ENCODE data around the gene LMO1.

The LMO1 gene

DNA sequence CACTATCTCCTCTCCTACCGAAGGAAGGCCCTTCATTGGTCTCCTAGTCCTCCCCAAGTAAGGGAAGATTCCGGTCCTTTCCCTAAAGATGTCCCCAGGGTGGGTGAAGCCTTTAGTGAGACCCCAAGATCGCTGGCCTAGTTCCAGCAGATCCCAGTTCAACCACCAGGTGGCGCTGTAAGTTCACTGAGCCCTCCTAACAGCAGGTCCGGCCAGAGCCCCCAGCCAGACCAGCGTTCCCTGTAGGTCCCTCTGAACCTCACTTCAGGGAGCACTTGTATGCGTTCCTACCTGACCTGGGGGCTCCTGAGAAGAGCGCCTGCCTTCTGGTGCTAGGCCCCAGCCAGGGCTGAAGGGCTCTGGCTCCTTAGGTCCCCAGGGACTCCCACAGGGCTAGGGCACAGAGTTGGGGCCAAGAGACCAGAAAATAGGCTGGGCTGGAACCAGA is 38.1 kb downstream of the LMO1 start:
- DNase-seq = peak; percentile 46

DNA sequence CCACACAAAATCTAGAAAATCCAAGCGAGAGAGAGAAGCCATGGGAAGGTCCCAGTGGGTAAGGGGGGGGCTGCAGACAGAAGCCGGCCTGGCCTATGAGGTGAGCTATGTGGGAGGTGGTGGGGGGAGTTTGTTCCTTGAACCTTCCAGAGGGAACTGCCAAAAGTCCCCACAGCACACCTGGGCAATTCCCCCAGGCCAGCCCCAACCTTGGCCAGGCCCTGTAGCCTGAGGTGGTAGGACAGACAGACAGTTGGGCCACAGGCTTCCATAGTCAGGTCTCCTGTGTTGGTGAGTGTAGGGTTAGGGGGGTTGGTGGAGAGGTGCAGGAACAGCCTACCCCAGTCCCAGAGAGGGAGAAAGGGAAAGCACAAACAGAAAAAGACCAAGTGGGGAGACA is 39.0 kb downstream of the LMO1 start:
- DNase-seq = no peak

DNA sequence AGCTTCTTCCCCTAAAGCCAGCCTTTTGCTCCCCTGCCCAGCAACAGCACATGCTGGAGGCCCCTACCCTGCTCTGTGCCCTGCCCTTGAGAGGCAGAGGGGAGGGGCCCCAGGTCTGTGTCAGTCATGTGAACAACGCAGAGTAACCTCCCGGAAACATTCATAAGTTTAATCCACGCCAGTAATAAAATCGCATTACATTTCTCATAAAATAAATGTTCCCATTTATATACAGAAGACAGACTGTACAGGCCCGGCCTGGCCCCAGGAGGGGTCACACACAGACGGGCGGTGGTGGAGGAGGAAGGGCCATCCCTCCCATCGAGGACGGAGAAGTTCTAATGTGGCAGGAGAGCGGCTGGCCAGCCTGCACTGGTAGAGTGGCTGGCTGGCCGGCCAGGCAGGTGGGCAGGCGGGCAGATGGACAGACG is 39.5 kb downstream of the LMO1 start:
- no peak for DNase-seq

DNA sequence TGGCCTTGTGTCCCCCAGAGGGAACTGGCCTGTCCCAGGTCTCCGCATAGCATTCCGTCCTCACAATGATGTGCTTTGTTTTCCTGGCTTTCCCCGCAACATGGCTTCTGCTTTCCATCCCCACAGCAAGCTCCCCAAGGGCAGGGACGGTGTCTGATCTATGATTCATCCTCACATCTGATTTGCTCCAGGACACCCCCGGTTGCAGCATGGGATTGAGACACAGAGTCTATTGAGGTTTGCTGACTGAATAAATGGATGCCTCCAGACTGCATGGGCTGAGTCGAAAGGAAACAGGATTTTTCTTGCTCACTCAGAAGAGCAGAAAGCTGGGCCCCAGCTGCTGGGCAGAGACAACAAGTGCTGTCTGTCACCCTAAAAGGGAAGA is 40.2 kb downstream of the LMO1 start:
- DNase-seq = no peak

DNA sequence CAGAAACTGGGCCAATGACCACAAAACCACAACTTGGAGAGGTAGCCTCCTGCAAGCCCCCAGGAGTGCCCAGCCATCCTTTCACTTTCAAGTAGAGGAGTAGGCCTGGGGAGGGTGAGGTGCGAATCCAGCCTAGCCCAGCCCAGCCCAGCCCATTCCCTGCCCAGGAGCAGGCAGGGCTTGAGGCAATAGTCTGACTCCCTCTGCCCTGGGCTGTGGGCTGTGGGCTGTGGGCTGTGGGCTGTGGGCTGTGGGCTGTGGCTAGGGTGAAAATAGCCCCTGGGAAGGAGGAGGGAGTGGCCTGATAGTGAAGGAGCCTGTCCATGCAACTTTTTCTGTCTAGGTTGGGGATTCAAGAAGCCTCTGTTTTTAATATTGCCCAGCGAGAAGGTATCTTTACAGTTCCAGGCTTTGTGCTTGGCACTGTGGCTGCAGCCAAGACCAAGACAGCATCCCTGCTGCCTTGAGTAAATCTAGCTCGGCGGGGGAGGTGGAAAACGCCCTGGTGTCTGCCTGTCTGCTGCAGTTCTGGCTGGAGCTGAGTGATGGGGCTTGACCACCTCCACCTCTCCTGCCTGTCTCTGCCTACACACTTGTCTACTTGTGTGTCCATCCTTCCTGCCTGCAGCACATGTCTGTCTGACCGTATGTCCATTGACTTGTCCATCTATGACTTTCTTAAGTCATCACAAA is 40.7 kb downstream of the LMO1 start:
- DNase-seq = no peak

DNA sequence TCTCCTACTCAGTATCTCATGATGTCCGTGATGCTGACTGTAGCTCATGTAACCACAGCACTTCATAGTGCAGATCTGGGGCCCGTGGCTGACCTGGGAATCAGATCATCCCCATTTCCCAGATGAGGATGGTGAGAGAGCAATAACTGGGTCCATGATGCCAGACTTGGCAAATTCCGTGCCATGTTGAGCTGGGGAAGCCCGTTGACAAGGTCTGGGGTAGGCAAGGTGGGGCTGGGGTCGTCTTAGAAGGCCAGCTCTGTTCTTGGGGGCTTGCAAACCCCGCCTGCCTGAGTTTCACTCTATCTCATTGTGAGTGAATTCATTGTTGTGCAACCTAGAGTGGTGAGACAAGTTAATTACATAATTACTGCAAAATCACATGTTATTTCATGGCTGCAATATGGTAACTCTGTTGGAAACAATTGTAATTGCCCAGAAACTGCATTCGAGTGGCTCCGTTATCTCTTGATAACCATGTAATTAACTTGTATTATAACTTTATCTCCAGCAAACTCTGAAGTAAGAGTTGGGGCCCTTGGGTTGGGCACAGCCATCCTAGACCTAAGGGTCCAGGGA is 41.7 kb downstream of the LMO1 start:
- no peak for DNase-seq

DNA sequence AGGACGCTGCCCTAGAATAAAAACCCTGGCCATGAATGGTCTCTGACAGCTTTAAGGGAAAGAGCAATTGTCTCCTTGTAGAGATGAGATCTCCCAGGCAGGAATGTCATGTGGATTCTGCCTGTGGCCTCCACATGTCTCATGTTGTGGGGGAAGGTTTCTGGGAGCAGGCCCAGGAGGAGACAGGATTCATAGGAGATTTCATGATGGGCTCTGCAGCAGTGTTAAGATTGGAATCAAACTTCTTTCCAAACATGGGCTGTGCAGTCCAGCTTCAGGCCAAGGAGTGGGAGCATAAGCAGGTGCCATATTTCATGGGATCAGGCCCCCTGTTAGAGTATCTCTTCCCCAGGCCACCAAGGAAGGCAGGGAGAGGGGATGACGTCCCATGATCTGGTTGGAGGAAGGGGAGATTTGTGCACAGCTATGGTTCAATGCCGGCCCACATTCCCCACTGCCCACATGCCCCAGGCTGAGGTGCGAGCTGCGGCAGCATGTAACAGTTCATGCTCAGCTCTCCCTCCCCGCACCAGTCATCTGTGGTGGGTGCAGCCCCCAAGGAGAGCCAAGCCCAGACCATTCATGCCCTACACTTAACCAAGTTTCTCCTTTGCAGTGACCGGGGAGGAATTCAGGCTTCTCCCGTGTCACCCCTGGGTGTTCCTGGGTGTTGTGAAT is 42.5 kb downstream of the LMO1 start:
- no peak for DNase-seq

DNA sequence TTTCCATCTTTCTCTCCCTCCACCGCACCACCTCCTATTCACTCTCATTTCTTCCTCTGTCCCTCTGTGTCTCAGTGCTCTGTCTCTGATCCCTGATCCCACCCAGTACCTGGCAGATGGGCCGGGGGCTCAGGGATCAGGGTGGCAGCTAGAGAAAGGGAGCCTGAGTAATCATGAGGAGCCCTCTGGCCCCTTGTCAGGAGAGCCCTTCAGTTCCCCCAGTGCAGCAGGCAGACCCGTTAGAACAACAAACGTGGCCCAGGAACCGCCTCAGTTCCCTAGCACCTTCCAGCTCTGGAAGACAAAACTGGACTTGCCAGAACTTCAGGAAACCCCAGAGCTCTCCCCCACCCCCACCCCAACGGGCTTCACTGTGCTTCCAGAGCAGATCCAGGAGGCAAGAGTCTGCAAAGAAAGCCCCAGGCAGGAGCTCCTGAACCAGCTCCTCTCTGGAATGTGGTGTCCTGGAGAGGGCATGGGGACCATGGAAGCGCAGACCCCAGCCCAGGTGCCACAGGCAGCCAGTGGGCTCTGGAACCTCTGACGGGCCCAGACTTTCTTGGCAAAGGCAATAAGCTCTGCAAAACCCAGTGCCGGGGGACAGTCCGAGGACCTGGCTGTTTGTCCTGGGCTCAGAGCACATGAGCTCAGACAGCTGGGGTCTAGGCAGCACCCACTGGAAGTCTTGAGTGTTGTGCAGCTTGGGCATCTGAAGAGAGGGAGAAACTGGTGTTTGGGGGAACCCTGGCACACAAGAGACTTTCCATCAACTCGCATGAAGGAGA is 43.2 kb downstream of the LMO1 start:
- no peak for DNase-seq

DNA sequence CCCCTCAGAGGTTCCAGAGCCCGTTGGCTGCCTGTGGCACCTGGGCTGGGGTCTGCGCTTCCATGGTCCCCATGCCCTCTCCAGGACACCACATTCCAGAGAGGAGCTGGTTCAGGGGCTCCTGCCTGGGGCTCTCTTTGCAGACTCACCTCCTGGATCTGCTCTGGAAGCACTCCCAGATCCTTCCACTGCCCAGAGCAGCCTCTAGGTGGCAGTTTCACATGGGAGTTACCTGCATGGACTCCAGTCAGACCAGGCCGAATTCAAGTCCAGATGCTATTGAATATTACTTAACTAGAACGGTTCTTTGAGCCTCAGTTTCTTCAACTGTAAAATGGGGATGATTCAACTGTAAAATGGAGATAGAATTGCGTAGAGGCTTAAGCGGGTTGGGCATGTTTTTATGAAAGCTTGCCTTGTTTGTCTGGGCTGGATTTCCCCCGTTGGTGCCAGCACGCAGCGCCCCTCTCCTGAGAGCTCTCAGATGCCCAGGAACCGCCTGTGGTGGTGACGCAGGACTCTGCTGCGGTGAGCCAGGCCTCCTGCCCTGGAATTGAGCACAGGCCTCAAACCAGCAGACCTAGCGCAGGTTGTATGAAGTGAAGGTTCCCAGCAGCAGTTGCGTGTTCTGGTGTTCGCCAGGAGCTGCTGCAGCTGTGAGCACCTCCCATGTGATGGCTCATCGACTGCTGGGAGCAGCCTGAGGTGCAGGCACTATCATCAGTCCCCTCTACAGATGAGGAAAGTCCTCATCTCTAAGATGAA is 44.2 kb downstream of the LMO1 start:
- DNase-seq = peak; percentile 13

DNA sequence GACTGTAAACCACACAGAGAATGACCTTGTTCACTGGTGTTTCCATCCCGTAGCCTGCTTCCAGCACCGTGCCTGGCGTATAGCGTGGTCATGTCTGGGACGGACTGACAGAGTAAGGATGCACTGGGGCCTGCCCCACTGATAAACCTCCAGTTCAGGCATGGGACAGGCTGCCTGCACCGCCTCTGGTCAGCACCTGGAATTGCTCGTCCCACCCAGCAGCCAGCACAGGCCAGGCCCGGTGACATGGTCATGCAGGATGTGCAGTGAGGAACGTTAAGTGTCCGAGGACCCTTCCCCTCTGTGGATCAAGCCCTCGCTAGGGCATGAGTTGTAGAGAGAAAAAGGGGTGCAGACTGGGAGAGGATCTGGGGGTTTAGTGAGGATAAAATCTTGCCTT is 44.8 kb downstream of the LMO1 start:
- no peak for DNase-seq

DNA sequence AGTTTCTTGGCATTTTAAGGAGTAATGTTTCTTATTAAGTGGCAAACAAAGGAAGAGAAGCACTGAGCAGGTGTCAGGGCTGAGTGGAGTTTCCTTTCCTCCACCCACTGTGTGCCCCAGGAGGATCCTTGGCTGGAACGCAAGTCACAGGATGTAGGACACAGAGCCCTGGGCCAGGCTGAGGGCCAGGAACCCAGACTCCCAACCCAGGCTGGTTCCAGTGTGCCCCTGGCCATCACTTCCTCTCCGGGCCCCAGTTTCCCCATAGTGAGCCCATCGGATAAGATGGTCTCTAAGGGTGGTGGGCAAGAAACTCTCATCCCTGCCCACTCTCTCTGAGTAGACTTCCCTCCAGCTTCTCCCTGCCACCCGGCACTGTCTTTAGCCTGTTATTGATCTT is 45.3 kb downstream of the LMO1 start:
- DNase-seq = no peak

DNA sequence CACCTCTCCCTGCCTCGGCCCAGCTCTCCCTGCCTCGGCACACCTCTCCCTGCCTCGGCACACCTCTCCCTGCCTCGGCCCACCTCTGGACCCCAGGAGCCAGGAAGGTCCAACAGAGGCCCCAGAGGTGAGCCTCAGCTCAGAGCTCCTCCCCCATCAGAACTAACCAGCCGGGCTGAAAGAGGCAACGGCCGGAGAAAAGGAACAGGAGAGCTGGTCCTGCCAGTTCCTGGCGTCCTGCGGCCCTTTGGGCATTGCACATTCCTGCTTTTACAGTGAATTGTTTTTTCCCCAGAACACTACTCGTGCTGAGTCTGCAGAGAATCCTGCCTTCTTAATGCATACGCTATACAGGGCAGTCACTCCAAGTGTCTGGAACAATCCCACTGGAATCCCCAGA is 45.8 kb downstream of the LMO1 start:
- DNase-seq = no peak

DNA sequence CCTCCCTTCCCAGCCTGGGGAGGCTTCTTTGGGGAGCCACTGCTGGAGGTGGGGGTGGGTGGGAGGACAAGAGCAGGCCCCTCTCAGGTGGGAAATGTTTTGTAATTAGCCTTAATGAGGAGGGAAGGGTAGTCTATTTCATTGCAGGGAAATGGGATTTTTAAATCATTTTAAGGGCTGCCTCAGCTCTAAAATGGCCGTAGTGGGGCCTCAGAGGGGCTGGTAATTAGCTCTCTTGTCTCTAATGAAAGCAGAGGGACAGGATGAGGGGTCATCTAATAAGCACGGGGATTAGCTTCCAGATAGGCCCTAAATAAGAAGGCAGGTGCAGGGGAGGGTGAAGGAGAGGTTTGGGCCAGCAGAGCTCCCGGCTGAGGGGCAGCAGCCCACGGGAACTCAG is 46.5 kb downstream of the LMO1 start:
- DNase-seq = no peak

DNA sequence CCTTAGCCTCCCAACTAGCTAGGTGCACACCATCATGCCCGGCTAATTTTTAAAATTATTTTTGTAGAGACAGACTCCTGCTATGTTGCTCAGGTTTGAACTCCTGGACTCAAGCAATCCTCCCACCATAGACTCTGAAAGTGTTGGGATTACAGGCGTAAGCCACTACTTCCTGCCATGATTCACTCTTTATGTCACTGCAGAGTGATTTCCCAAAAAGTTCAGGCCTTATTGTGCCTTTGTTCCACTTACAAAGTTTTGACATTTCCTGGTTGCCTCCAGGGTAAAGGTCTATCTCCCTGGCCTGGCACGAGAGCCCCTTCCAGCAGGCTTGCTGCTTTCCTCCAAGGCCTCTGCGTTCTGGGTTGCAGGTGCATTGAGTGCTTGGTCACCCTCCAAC is 50.3 kb downstream of the LMO1 start:
- no peak for DNase-seq

DNA sequence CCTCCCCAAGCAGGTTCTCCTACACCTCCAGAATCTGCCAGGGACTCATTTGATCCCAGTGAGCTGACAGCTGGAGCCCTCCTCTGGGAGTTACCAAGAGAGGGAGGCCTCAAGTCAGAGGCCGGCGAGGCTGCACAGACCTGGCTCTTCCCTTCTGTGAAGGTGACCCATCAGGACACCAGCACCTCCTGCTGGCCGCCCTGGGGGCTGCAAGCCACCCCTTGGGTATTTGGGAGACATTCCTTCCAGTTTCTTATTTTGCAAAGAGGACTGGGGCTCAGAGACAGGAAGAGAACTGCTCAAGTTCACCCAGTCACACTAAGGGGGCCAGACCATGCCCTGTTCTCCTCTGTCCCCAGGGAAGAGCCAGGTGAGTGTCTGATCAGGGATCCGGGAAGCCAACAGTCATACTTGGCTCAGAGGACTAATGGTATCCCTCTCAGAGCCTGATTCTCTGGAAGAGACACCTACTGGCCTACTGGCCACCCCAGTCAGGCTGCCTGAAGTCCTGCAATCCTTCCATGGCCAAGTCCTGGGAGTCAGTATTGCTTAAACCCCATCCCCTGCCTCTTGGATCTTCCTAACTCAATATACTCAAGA is 54.4 kb downstream of the LMO1 start:
- no peak for DNase-seq

DNA sequence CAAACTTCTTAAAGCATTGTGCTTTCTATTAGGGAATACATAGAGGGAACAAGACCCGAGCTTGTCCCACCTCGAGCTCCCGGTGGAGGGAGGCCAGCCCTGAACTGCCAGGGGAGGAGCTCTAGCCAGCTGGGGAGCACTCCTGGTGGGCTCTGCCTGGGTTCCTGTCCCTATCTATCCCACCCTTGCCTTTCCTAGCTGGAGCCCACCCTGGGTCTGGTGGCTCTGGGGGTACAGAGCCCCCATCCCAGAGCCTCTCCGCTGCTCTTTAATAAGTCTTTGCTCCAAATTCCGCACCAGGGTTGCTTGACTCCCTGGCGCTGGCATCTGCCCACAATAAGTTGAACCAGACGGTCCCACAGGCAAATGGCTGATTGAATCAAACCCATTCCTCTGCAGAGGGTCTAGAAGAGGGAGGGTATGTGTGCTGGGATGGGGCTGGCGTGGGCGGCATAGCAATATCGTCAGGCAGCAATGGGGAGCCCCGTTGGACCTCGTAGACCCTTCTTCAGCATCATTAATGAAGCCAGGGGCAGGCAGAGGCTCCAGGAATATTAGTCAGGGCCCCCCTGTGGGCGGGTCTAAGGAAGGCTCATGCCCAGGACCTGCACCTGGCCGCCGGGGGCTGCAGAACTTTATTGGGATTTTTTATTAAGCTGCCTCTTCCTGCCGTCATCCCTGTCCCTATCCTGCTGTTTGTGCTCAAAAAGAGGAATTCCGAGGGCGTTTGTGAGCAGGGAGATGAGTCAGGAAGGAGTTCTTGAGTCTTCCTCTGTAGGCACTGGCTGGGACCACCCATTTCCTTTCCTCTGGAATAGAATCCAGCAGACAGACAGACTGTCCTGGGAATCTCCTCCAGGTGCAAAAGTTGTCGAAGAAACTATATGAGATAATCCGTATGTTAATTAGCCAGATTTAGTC is 56.3 kb downstream of the LMO1 start:
- no peak for DNase-seq

DNA sequence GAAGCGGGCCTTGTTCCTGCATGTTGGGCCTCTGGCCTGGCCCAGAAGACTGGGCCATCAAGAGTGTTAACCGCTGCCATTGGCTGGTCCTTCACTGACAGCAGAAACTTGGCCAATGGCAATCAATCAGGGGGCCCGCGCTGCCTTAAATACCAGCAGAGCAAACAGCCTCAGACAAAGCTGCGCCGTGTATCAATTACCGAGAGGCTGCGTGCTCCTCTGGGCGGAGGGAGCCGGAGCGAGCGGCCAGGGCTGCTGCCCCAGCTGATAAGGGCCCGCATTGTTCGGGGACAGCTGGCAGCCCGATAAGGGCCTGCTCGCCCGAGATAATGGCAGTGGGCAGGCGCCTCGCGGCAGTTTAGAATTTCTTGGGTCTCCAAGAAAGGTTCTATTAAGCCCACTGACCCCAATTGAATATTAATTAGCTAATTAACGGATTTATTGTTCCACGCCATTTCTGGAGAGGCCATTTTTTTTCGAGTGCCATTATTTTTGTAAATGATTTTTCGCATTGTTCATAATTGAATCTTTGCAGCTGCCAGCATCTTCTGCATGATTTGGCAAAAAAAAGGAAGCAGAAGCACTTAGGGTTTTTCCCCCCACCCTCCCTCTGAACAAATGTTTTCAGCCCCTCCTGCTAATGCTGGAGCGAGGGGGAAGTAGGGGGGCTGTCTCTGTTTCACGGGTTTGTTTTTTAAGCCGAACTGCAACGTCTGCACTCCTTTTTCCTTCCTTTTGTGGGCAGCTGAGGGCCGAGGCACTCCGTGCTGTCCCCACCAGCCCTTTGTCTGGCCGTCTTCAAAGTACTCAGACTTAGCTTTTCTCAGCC is 57.2 kb downstream of the LMO1 start:
- DNase-seq = peak; percentile 33

DNA sequence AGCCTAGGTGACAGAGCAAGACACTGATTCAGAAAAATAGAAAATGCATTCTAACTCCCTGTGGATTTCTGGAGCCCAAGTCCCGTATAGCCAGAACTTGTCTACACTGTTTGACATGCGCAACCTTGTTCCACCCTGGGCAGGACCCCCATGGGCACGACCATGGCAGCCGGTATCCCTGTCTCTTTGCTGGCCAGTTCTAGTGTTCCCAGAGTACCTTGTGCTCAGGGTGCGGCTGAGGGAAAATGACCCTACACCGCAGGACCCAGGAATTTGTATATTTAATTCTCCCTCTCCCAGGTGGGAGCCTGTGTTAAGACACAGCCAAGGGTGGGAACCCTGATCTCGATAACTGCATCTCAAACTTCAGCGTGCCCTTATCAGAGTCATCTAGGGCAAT is 58.1 kb downstream of the LMO1 start:
- DNase-seq = no peak

DNA sequence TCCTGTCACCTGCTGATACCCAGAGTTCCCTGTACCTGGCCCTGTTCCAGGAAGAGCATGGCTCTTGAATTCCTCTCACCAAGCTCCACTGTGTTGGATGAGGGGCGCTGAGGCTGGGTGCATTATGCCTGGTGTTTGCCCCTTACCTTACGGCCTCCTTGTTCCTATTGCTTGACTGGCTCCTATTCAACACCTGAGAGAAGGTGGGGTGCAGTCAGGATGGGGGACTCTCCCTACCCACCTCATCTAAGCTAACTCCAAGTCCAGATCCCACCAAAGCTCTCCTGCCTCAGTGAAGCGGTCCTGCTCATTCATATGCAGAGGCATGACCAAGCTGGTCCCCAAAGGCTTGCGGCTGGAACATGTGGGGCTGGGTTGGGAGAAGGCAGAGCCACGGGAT is 59.1 kb downstream of the LMO1 start:
- DNase-seq = no peak

DNA sequence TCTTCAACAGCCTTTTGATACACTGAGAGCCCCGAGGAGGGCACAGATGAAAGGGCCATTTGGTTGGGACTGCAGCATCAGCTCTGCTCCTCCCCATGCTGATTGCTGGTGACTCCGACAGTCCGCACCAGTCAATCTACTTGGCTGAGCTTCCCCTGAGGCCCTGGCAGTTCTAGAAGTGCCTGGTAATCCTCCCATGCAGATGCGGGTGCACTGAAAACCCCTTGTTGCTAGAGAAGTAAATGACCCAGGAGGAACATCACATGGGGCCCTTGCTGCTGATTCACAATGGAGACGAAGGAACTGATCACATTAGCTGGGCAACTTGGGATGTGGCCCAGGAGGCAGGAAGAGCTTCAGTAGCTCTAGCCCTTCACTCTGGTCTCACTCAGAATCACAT is 59.7 kb downstream of the LMO1 start:
- no peak for DNase-seq

DNA sequence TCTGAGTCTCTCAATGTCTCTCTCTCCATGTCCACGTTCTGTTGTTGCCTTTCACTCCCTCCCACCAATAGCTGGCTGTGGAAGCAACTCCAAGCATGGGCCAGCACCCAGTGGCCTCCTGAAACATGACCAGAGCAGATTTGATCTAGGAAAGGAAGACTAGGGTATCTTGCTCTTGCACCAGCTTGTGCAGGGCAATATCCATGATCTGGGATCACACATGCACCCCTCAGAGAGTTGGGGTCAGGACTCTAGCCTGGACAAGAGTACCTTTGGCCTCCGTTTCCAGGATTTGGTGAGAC is 60.3 kb downstream of the LMO1 start:
- DNase-seq = no peak

All from NCI-H2171 treated with DMSO at 0.1 percent for 48 hours (cell line).